K562 (cell line): ENCODE measurements around the gene CNPY4. TPM values are rescaled to one million over a fixed set of nuclear protein-coding genes. Genes with fewer than 3 reads are reported as not detected.

Source experiments
- BDP1 ChIP-seq: IDR thresholded peaks from 3 replicates; pipeline ENCODE4 v1.6.1; 2011; ENCODE audit not compliant: insufficient read length, insufficient read depth
- CBFB ChIP-seq: sonication (generic); formaldehyde crosslinking; IDR thresholded peaks from 2 replicates; pipeline ENCODE4 v1.4.0; 2020; ENCODE audit warnings: mild to moderate bottlenecking, missing genetic modification reagents
- CREBBP ChIP-seq: IDR thresholded peaks from one replicate; pipeline ENCODE4 v1.6.1; 2012; ENCODE audit warnings: low read depth, mild to moderate bottlenecking, control low read depth, inconsistent platforms, low read length
- EP300 ChIP-seq: IDR thresholded peaks from 2 replicates; pipeline ENCODE4 v1.6.1; 2012; ENCODE audit warnings: low read length, improper control_type of control experiment
- FOSL1 ChIP-seq: fragments of 200-800 bp; sonication (Bioruptor generic); conservative IDR thresholded peaks from 2 replicates; pipeline ENCODE4 v1.6.1; 2016; ENCODE audit warnings: missing genetic modification characterization, missing compliant biosample characterization
- HDAC3 ChIP-seq: fragments of 450-650 bp; IDR thresholded peaks from 2 replicates; pipeline ENCODE4 v1.6.1; 2018; ENCODE audit warnings: borderline replicate concordance, mild to moderate bottlenecking, moderate library complexity; ENCODE audit not compliant: partially characterized antibody
- MAFK ChIP-seq: IDR thresholded peaks from 2 replicates; pipeline ENCODE4 v1.6.1; 2011; ENCODE audit warnings: low read length, improper control_type of control experiment
- MED1 ChIP-seq: sonication (generic); formaldehyde crosslinking; IDR thresholded peaks from 2 replicates; pipeline ENCODE4 v1.8.1; 2023; ENCODE audit warnings: missing genetic modification reagents, borderline replicate concordance
- MTA1 ChIP-seq: fragments of 450-650 bp; IDR thresholded peaks from 2 replicates; pipeline ENCODE4 v1.6.1; 2017; ENCODE audit warnings: borderline replicate concordance
- NBN ChIP-seq: fragments of 450-650 bp; IDR thresholded peaks from 2 replicates; pipeline ENCODE4 v1.6.1; 2016; ENCODE audit warnings: low read depth, mild to moderate bottlenecking
- POLR3A ChIP-seq: IDR thresholded peaks from 2 replicates; pipeline ENCODE4 v1.6.1; 2011; ENCODE audit warnings: borderline replicate concordance, mild to moderate bottlenecking, moderate library complexity; ENCODE audit not compliant: insufficient read length, insufficient read depth; ENCODE audit errors: extremely low read depth
- RB1 ChIP-seq: fragments of 450-650 bp; IDR thresholded peaks from 2 replicates; pipeline ENCODE4 v1.6.1; 2017; ENCODE audit warnings: low read depth, mild to moderate bottlenecking
- SNRNP70 ChIP-seq: fragments of 200-400 bp; formaldehyde crosslinking; optimal IDR thresholded peaks from 2 replicates; pipeline ENCODE3; 2017; ENCODE audit warnings: low read depth, low read length
- TAL1 ChIP-seq: fragments of 450-650 bp; IDR thresholded peaks from 2 replicates; pipeline ENCODE4 v1.6.1; 2016; ENCODE audit warnings: mild to moderate bottlenecking
- TCFL5 ChIP-seq: fragments of 250-450 bp; sonication (Bioruptor Pico); conservative IDR thresholded peaks from 2 replicates; pipeline ENCODE4 v1.6.1; 2021; ENCODE audit warnings: mild to moderate bottlenecking, moderate library complexity, matching md5 sums
- ZBTB43 ChIP-seq: sonication (generic); formaldehyde crosslinking; IDR thresholded peaks from 2 replicates; pipeline ENCODE4 v1.8.0; 2023; ENCODE audit warnings: mild to moderate bottlenecking, missing genetic modification reagents
- ZFPM2 ChIP-seq: fragments of 250-450 bp; sonication (Bioruptor Pico); IDR thresholded peaks from 2 replicates; pipeline ENCODE4 v1.5.1; 2022; ENCODE audit warnings: mild to moderate bottlenecking
- ZNF24 ChIP-seq: fragments of 450-650 bp; IDR thresholded peaks from 2 replicates; pipeline ENCODE4 v1.6.1; 2016
- ZNF3 ChIP-seq: fragments of 250-450 bp; sonication (Bioruptor Pico); IDR thresholded peaks from 2 replicates; pipeline ENCODE4 v1.5.0; 2021; ENCODE audit warnings: mild to moderate bottlenecking, moderate library complexity
- ZNF507 ChIP-seq: conservative IDR thresholded peaks from 2 replicates; pipeline ENCODE4 v1.6.1; 2017; ENCODE audit warnings: missing genetic modification characterization, missing compliant biosample characterization
- ZNF561 ChIP-seq: fragments of 450-650 bp; formaldehyde crosslinking; conservative IDR thresholded peaks from 2 replicates; pipeline ENCODE4 v1.4.0; 2020; ENCODE audit warnings: mild to moderate bottlenecking, moderate library complexity
- ZNF696 ChIP-seq: fragments of 250-450 bp; sonication (Bioruptor Pico); conservative IDR thresholded peaks from 2 replicates; pipeline ENCODE4 v1.4.0; 2020; ENCODE audit warnings: mild to moderate bottlenecking, moderate library complexity
- ZNF830 ChIP-seq: fragments of 250-450 bp; sonication (Bioruptor Pico); IDR thresholded peaks from 2 replicates; pipeline ENCODE4 v1.5.0; 2021; ENCODE audit warnings: mild to moderate bottlenecking
- polyA plus RNA-seq, 8 experiments: library from polyadenylated mRNA; depleted of rRNA in 4 of 8; stranded (reverse) in 5 of 8; unstranded in 3 of 8; fragments of >200 nt; fragmentation: Nextera tagmentation in 2 of 8; fragmentation: Illumina TruSeq in 1 of 8; extraction: Ambion mirVana in 2 of 8; extraction: Trizol in 1 of 8; gene quantifications; 2 replicates each; pipeline versions ENCODE4 v1.2.1 to v1.2.3, GENCODE V29; 2011 to 2014; ENCODE audit warnings: inconsistent platforms in 1 of 8, missing spikeins in 1 of 8
- total RNA-seq, 7 experiments: library from RNA; depleted of rRNA in 6 of 7; stranded (reverse); fragments of >200 nt in 6 of 7; fragmentation: Illumina TruSeq in 2 of 7; extraction: Trizol in 2 of 7; gene quantifications; 2 replicates each; pipeline versions ENCODE4 v1.2.1 to v1.2.3, GENCODE V29; 2011 to 2021; ENCODE audit warnings: low replicate concordance in 1 of 7
- TF ChIP-seq, protein P1 (sequence below): fragments of 250-450 bp; sonication (Bioruptor Pico); IDR thresholded peaks from 2 replicates; pipeline ENCODE4 v1.6.1; 2021; ENCODE audit warnings: mild to moderate bottlenecking
- TF ChIP-seq, protein P2 (sequence below): fragments of 450-650 bp; formaldehyde crosslinking; IDR thresholded peaks from 2 replicates; pipeline ENCODE4 v1.4.0; 2020; ENCODE audit warnings: mild to moderate bottlenecking, moderate library complexity

Gene CNPY4
- total and polyA plus RNA-seq, 9 of the 15 experiments (the other 6 are each of a cell fraction or from before 2014, with no cell fraction given) = 1.9 to 11.2 (median 7.0) TPM

- TF ChIP-seq POLR3A (no peak), NBN (no peak), SNRNP70 (no peak), CREBBP (no peak), ZNF561 (no peak), FOSL1 (tag) (peak; percentile 39; the same call in 1 of the 2 replicates), TAL1 (no peak), TCFL5 (CRISPR knock-in tag) (no peak), MAFK (no peak), ZFPM2 (CRISPR knock-in tag) (no peak), ZBTB43 (CRISPR knock-in tag) (peak; percentile 92), HDAC3 (no peak), MTA1 (no peak; the same call in 1 of the 2 replicates), ZNF507 (tag) (no peak), MED1 (no peak), ZNF3 (no peak), RB1 (peak; percentile 97), ZNF830 (CRISPR knock-in tag) (peak; percentile 1; the same call in 1 of the 2 replicates), ZNF696 (CRISPR knock-in tag) (no peak), CBFB (no peak), BDP1 (no peak), ZNF24 (no peak; the same call in 1 of the 2 replicates), EP300 (peak; percentile 42; the same call in 1 of the 2 replicates)
- TF ChIP-seq, protein P1, sequence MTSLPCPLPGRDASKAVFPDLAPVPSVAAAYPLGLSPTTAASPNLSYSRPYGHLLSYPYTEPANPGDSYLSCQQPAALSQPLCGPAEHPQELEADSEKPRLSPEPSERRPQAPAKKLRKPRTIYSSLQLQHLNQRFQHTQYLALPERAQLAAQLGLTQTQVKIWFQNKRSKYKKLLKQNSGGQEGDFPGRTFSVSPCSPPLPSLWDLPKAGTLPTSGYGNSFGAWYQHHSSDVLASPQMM (CRISPR knock-in tag) = no peak
- TF ChIP-seq, protein P2, sequence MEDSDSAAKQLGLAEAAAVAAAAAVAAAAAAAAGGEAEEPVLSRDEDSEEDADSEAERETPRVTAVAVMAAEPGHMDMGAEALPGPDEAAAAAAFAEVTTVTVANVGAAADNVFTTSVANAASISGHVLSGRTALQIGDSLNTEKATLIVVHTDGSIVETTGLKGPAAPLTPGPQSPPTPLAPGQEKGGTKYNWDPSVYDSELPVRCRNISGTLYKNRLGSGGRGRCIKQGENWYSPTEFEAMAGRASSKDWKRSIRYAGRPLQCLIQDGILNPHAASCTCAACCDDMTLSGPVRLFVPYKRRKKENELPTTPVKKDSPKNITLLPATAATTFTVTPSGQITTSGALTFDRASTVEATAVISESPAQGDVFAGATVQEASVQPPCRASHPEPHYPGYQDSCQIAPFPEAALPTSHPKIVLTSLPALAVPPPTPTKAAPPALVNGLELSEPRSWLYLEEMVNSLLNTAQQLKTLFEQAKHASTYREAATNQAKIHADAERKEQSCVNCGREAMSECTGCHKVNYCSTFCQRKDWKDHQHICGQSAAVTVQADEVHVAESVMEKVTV (CRISPR knock-in tag) = peak; percentile 42; the same call in 1 of the 2 replicates
Observed at GRCh38 chr7:100088621-100089457, 30.6 kb upstream of the CNPY4 start, which contains the start of gene COPS6 (continued).
